ENCODE results near the gene RFC4. TPM values are rescaled to one million over a fixed set of nuclear protein-coding genes. Genes with fewer than 3 reads are reported as not detected.

Gene RFC4
- polyA plus RNA-seq, 4 donors, result 47.2 to 60.5 (median 50.3) TPM

DNA sequence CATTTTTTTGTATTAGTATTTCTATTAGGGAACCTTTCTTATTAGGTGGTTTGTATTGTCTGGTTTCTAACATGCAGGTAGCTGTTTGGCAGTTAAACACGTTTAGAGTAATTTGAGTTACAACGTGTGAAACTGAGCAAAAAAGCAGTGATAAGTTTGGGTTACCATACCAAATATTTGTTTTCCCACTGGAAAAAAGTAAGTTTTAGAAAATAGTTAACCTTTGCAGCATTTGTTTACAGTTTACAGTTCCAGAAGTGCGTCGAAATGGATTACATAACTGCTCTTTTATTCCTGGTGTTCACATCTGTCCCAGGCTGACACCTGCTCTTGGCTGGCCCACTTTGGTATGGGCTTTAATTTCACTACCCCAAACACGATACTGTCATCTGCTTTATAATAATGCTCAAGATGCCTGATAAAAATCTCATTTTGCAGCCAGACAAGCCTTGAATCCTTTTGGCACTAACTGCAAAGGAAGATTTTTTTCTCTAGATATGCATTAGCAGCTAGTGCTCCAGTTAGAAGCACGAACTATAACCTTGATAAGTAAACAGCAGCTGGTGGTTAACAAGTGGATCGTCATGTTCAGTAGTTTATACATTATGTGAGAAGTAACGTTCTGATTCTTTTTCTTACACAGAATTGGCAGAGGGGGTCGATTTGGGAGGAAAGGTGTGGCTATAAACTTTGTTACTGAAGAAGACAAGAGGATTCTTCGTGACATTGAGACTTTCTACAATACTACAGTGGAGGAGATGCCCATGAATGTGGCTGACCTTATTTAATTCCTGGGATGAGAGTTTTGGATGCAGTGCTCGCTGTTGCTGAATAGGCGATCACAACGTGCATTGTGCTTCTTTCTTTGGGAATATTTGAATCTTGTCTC lies 17.6 kb downstream of the RFC4 start:
- DNase-seq (ENCODE audit: low read depth in 4 of 4, low spot score in 2 of 4), result no peak

DNA sequence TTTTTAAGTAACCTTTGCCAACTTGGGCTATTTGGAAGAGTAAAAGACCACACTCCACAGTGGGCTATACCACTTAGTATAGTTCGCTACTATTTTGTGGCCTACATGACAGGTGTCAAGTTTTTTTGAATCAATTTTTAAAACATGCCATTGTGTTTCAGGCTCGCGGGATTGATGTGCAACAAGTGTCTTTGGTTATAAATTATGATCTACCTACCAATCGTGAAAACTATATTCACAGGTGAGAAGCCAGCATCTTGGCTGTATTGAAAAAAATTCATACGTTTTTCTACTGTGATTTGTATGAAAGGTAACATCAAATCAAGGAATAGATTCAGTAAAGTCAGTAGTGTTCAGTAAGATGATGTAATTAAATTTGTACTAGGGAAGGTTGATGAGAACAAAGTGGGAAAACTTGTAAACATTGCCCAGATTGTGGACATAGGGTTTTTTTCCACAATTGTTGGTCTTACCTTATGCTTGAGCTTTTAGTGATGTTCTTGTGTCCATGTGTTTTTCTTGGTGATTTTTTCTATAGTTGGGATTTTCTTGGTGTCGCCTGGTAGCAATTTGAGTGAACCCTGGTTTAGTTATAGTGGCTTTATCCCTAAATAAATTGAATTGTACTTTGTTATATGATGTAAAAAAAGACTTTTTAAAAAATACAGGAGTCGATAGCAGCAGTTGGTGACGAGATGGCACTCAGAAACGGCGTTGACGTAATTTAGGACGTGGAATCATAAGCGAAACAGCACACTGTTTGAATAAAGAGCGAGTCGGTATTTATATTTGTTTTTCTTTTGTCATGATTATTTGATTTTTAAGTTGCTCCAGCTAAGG lies 18.4 kb downstream of the RFC4 start:
- DNase-seq (ENCODE audit: low read depth in 4 of 4, low spot score in 2 of 4), result no peak

DNA sequence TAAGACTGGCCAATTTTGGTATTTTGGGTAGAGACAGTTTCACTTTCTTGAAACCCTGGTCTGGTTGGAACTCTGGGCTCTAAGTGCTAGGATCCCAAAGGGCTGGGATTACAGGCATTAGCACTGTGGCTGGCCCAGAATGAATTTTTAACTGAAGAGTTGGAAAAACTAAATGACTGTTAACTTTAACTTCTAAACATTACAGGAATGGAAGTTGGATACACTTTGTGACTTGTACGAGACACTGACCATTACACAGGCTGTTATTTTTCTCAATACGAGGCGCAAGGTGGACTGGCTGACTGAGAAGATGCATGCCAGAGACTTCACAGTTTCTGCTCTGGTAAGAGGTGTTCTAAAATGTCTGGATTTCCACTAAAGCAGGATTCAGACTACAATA lies 19.4 kb downstream of the RFC4 start:
- no peak for DNase-seq (ENCODE audit: low read depth in 4 of 4, low spot score in 2 of 4)

DNA sequence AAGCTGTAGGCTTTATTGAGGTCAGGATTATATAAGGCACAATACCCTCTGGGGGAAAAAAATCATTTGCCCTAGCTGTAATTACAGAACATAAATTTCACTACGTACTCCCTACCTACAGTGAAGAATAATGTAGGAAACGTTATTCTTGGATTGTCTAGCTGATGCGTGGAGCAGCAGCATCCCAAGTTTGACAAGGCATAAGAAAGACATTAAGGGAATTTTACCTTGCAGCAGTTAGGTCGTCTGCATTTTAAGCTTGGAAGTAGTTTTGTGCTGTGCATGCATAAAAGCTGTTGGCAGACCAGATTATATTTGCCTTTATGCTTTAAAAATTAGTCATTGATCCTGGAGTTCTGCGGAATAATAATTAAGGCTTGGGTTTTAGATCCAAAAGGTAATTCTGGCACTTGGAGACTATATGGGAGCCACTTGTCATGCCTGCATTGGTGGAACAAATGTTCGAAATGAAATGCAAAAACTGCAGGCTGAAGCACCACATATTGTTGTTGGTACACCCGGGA lies 20.7 kb downstream of the RFC4 start:
- no peak for DNase-seq (ENCODE audit: low read depth in 4 of 4, low spot score in 2 of 4)

DNA sequence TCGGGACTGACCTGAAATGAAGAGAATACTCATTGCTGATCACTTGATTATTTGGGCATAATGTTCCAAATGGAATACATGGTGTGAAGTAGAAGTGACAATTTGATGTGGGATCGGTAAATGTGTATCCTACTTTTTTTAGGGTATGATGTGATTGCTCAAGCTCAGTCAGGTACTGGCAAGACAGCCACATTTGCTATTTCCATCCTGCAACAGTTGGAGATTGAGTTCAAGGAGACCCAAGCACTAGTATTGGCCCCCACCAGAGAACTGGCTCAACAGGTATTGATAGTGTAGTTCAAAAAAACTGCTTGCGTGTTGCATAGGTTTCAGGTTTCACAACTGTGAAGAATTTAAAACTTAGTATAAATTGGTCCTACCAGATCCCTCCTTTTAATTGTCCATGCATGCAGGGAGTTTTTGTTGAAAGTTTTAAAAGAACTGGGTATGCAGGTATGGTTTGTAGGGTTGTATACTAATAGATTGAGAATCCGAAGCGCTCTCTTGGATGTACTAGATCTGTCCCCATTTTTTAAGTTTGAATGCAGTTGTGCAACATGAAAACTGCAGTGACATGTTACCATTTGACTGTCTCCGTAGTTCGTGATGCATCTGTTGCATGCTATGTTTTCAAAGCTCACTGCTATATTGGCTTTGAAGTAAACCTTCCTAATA lies 21.3 kb downstream of the RFC4 start:
- DNase-seq (ENCODE audit: low read depth in 4 of 4, low spot score in 2 of 4), result no peak

DNA sequence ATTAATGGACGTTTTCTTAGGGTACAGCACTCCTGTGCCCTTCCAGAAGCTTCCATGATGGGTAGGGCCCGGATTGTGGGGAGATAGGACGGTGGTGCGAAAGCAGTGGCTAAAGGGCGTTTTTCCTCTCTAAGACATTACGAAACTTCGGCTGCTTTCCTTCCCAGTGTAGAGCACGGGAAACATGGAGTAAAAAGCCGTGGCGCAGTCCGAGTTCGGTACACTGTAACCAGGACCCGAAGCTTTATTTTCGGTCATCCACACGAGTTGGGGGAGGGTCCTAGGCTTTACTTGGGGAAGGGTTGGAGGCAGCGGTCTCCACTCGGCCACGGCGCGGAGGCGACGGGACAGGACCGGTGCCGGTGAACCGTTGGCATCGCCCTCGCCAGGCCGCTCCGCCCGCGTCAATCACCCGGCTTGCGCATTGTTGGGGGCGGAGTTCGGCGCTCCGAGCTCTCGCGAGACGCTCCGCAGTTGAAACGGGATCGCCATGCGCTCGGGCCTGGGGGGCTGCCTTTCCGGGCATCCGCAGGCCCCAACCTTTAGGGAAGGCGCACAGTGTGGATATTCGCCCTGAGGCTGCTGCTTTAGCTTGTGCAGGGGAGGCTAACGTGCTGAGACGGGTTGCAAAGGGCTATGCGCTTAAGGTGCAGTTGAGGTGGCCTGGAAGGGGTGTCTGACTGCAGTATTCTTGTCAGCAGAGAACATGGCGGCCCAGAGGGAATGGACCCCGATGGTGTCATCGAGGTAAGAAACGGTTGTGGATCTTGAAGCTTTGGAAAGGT lies 22.4 kb downstream of the RFC4 start:
- DNase-seq (ENCODE audit: low read depth in 4 of 4, low spot score in 2 of 4), result peak in 3 of 4 donors; percentile 63 to 79 (median 71)

DNA sequence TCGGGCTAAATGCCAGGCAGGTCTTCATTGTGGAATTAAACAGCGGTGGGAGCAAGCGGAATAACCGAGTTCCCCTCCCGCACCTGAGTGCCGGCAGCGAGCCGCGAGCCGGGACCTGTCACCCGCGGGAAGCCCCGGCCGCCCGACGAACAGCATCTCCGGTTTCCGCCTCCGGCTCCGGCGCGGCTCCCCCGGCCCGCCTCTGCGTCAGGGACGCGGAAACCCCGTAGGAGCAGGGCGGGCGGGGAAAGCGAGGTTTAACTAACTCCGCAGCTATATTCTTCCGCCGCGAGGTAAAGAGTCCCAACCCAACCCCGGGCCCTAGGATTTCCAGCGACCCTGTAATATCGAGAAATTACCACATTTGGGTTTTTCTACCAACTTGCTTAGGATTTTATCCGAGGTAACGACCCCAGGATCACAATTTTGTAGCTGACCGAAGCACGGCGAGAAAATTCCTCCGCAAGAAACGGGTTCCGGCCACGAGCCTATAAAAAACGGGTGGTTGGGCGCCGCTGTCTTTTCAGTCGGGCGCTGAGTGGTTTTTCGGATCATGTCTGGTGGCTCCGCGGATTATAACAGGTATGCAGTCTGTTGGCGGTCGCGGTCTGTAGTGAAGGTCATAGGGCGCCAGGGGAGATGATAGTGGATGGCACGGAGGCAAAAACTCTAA lies 23.1 kb downstream of the RFC4 start, which contains the start of gene EIF4A2:
TSS of gene EIF4A2 (plus strand) at position 520 of the 673 bp plus-strand sequence. CDS start at position 554, 34 bp downstream.
- peak; percentile 85 to 98 (median 89) for DNase-seq (ENCODE audit: low read depth in 4 of 4, low spot score in 2 of 4)

DNA sequence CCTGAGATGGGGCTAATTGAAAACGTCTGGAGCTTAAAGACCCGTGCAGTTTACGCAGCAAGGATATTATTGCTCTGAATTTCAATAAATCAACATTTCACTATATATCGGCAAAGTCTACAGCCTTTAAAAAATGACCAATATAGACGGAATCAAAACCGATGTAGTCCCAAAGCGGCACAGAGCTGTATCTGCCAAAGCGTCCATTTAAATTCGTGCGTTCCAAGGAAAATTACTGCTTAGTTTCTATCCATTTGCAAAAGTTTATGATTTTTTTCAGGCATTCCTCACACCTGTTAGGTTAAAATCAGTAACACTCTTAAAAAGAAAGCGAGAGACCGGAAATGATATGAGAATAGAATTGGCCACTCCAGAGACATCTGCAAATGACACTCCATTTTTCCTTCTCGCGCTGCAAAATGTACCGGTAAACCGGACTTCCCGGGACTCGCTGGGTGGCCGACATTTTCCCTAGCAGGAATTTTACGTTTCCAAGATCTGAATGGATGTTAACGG lies 23.7 kb downstream of the RFC4 start:
- DNase-seq (ENCODE audit: low read depth in 4 of 4, low spot score in 2 of 4), result no peak

DNA sequence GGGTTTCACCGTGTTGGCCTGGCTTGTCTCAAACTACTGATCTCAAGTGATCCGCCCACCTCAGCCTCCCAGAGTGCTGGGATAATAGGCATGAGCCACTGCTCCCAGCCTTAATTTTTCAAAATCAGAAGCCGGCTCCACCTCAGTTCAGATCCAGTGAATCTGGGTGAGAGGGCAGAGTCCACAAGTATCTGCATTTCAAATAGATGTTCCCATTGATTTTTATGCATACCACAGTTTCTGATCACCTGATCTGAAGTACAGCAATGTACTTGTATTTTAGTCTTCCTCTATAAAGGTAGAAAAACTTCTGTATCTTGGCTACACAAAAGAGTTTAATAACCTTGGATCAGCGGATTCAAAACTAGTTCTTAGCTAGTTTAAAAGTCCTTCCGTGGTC lies 27.1 kb downstream of the RFC4 start:
- DNase-seq (ENCODE audit: low read depth in 4 of 4, low spot score in 2 of 4), result no peak

DNA sequence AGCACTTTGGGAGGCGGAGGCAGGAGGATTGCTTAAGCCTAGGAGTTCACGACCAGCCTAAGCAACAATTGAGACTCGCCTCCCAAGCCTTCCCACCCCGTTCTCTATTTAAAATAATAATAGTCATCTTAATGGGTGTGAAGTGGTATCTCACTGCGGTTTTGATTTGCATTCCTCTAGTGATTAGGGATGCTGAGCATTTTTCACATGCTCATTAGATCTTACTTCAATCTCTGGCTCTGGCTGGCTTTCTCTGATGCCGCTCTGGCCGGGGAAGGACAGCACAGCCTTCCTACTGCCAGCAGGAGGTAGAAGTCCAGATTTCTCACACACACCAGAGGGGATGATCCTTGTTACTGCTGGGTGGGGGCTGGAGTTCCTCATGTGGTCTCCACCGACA lies 30.3 kb downstream of the RFC4 start:
- DNase-seq (ENCODE audit: low read depth in 4 of 4, low spot score in 2 of 4), result no peak

DNA sequence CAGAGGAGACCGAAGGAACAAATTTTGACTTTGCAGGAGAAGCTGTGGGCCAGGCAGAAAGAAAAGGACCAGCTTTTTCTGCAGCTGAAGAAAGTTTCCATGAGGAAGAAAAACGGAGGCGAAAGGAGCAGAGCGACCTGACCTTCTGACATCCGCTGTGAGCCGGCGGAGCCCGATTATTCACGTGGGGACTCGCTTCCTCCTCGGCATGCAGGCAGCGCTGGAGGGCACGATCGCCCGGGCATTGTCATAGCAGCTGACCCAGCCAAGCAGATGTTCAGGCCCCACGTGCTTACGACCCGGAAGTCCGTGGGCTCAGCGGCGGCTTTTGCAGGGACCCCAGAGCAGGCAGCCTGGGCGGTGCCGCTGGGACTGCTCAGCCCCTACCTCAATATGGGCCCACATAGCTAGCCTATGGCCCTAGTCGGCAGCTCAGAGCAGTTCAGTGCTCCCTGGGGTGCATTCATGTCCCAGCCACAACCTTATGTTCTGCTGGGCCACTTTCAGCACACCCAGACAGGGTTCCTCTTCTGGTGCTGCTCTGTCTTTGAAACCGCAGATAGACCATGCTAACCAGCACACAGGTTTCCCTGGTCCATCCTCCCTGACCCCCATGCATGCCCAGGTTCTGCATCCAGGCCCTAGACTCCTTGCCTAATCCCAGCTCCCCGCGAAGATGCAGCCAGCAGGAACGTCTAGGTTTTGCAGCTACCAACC lies 33.4 kb downstream of the RFC4 start:
- no peak for DNase-seq (ENCODE audit: low read depth in 4 of 4, low spot score in 2 of 4)

DNA sequence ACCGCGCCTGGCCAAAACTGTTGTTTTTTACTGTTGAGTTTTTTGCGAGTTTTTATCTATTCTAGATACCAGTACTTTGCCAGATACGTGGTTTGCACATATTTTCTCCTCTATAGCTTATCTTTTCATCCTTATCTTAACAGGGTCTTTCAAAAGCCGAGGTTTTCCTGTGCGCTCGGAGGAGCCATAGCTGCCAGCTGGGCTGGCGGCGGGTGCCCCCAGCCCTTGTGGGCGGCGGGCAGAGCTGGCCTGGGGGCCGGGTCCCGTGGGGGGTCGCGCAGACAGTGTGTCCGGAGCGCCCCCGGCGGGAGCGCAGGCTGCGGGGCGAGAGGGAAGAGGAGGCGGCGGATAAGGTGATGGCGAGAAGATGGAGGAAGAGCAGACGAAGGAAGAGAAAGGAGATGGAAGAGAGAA lies 34.0 kb downstream of the RFC4 start:
- no peak for DNase-seq (ENCODE audit: low read depth in 4 of 4, low spot score in 2 of 4)

DNA sequence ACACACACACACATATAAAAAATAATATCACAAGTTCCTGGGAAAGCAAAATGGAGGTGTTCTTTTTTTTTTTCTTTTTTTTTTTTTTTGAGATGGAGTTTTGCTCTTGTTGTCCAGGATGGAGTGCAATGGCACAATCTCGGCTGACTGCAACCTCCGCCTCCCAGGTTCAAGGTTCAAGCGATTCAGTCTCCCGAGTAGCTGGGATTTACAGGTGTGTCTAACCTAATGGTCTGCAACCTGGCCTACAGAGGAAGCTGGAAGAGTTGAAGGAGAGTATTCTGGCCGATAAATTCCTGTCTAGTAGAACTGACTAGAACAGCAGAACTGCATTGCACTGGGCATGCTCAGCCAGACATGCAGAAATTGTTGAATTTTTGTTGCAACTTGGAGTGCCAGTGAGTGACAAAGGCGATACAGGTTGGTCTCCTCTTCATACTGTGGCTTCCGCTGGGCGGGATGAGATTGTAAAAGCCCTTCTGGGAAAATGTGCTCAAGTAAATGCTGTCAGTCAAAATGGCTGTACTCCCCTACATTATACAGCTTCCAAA lies 45.3 kb downstream of the RFC4 start:
- DNase-seq (ENCODE audit: low read depth in 4 of 4, low spot score in 2 of 4), result no peak

DNA sequence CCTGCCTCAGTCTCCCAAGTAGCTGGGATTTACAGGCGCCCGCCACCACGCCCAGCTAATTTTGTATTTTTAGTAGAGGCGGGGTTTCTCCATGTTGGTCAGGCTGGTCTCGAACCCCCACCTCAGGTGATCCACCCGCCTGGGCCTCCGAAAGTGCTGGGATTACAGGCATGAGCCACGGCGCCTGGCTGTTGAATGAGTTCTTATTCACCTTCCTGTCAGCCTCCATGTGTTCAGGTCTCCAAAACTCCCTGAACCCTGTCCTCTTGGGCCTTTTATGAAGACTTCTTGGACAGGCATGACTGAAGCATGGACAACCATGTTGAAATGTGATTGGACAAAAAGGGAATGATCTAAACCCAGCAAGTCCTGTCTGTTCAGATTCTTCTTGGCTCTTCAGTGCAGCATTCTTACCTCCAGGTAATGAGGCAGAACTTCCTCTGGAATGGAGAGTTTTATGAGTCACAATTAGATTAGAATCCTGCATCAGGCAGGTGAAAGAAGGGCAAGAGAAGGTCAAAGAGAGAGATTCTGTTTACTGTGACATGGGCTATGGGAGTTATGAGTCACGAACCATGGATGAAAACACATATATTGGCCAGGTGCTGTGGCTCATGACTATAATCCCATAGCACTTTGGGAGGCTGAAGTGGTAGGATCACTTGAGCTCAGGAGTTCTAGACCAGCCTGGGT lies 46.0 kb downstream of the RFC4 start:
- no peak for DNase-seq (ENCODE audit: low read depth in 4 of 4, low spot score in 2 of 4)

DNA sequence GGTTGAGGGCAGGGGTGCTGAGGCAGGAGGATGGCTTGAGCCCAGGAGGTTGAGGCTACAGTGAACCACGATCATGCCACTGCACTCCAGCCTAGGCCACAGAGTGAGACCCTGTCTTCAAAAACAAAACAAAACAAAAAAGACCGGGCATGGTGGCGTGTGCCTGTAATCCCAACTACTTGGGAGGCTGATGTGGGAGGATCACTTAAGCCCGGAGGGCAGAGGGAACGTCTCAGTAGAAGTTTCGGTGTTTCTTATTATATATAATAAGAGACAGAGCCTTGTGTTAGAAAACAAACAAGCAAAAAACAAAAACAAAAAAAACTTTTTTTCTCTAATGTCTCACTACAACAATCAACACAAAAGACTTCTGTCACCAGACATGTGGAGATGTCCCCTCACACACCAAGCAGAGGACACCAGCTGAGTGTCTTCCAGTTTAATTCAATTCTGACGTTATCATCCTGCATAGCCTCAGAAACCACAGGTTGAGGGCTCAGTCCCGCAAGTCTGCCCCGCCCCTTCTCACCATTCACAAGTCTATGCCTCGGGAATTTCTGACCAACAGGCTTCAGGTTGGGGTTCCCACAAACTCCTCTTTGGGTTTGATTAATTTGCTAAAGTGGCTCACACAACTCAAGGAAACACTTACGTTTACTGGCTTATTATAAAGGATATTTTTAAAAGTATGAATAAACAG lies 46.9 kb downstream of the RFC4 start:
- DNase-seq (ENCODE audit: low read depth in 4 of 4, low spot score in 2 of 4), result no peak

DNA sequence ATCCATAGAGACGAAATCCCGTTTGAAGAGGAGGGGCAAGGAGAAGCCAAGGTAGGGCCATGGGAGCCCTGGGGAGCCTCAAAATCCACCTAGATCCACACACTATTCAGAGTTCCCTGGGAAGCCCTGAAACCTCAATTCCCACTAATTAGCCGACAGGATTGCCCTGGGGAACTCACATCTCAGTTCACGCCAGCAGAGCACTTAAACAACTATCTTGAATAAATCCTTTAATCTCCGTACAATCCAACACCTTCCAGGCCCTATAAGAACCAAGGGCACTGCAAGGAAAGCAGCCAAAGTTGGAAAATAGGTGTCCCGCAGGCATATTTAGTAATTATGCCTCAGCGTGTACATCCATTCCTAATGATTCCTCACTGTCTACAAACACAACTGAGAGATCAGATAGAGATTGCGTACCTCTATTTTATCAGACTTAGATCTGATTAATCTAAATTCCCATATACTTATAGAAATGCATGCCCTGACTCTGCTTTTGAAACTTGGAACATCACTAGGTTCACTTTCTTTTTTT lies 48.5 kb downstream of the RFC4 start:
- no peak for DNase-seq (ENCODE audit: low read depth in 4 of 4, low spot score in 2 of 4)

DNA sequence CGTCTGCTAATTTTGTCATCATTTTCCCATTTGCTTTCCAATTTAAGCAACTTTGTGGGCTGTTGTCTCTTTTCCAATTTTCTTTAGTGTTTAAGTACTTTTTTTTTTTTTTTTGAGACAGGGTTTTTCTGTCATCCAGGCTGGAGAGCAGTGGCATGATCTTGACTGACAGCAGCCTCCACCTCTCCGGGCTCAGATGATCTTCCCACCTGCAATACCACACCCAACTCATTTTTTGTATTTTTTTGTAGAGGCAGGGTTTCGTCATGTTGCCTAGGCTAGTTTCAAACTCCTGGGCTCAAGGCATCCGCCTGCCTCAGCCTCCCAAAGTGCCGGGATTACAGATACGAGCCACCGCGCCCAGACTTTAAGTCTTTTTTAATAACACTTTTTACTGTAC lies 49.1 kb downstream of the RFC4 start:
- no peak for DNase-seq (ENCODE audit: low read depth in 4 of 4, low spot score in 2 of 4)
